Activated gamma-delta T cell (primary cell): ENCODE results near the gene HNRNPD.
A peak's percentile ranks its signal among the peaks of the same experiment; 100 is the strongest.
"Not testable (repeated sequence)": the region's sequence is repeated elsewhere in the genome, so short reads cannot be mapped to it uniquely, and the experiment has no call there.

Experiments used
- DNase-seq: peaks from one replicate; lab custom pipeline; 2025; lab: John Stamatoyannopoulos, UW

HNRNPD gene

DNA sequence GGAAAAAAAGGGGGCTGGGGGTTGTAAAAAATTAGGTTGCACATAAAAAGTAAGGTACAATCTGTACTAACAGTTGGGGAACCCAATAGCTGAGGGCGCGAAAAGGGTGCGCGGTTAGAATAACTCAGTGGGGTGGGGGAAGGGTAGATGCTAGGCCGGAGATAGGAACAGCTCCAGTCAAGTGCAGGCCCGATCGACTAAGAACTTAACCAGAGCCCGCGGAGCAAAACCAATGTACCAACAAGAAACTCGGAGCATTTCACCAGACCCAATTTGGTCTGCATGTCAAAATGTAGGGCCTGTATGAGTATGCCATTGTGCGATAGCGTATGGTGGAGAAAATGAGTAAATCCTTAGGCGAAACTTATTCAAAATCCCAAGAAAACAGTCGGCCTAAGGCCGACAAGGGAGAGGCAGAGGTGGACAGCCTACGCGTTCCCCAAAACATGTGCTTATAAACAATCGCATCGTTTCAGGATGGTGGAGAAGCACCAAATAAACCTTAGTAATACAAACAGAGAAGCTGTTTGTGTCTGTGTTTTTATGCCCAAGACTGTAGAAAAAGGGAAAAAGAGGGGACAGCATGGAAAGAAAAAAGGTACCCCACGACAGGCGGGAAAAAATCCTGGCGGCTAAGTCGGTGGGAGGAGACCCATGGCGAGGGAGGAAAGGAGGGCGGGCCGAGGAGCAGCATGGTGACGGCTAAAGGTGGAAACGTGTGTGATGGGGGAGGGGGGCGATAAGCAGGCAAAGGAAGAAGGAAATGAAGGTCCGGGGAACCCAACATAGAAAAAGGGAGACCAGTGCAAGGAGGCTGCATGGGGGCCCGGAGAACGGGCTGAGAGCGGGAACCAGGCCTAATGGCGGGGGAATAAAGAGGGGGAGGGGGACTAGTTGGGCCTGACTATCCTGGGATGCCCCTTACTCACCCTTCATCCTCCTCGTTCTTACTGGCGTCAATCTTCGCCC is 990 bp downstream of the HNRNPD start:
- peak; percentile 16 for DNase-seq

DNA sequence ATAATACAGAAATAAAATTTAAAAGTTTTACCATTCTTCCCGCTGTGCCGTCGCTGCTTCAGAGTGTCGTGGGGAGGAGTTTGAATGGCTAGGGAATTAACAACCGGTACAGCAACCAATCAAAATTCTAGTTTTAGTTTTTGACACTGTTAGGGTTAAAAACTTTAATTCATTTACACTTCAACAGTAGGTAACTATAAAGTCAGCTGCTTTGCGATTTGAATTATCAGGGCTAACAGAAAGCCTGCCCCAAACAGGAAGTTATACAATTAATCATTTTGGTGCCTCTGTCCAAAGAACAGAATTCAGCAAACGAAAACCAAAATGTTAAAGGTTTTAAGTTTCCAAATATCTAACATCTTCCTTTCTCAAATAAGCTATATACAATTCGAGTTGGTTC is 2.3 kb downstream of the HNRNPD start:
- DNase-seq, result no peak

DNA sequence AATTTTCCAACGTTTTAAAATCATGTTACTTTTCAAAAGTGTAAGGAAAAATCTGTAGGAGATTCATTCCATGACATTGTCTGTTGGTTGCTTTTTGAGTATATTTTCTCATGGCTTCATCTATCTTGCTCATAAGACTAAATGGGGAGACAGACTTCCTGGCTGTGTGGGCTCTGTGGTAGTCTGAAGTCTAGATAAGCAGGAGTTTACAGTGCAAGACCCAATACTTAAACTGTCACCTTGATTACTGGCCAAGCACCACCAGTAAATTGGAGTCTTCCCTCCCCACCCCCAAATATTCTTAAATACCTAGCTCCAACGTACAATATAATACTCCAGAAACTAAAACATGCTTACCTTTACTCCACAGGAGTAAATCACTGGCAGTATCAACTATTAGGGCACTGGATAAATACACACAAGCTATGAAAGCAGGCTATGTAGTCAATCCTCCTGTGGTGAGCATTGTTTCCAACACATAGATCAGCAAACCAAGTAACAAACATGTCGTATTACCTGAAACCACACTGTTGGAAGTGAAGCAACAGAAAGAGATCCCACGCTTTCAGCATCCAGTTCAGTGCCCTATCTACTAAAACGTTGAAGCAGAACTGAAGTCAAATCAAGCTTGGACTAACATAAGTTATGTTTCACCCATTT is 6.2 kb downstream of the HNRNPD start:
- no peak for DNase-seq

DNA sequence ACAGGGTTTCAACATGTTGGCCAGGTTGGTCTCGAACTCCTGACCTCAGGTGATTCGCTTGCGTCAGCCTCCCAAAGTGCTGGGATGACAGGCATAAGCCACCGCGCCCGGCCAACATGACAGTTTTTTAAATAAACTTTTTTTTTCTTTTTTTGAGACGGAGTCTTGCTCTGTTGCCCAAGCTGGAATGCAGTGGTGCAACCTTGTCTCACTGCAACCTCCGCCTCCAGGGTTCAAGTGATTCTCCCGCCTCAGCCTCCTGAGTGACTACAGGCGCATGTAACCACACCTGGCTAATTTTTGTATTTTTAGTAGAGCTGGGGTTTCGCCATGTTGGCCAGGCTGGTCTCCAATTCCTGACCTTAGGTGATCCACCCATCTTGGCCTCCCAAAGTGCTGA is 7.4 kb downstream of the HNRNPD start:
- DNase-seq, result not testable (repeated sequence)

DNA sequence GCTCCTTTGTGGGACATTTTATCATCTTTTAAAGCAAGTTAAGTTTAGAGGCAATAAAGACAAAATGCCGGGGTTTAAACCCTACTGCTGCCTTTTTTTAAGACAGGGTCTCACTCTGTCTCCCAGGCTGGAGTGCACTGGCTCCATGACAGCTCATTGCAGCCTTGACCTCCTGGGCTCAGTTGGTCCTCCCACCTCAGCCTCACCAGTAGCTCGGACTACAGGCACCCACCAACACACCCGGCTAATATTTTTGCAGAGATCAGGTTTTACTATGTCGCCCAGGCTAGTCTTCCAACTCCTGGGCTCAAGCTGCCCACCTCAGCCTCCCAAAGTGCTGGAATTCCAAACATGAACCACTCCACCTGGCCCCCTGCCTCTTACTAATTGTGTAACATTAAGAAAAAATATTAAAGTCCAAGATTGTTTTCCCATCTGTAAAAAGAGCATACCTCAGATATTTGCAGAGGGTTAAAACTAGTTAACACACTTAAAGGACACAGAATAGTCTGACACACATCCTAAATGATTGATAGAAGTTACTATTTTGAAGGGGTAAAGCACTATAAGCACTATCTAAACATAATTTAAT is 9.8 kb downstream of the HNRNPD start:
- DNase-seq, result no peak

DNA sequence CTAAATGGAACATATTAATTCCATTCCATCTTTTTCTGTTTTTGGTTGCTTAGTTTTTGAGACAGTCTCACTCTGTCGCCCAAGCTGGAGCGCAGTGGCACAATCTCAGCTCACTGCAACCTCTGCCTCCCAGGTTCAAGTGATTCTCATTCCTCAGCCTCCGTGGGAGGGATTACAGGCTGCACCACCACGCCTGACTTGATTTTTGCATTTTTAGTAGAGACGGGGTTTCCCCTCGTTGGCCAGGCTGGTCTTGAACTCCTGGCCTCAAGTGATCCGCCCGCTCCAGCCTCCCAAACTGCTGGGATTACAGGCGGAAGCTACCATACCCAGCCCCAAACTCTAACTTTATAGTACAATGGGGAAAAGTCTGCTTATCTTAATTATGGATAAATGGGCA is 11.2 kb downstream of the HNRNPD start:
- no peak for DNase-seq

DNA sequence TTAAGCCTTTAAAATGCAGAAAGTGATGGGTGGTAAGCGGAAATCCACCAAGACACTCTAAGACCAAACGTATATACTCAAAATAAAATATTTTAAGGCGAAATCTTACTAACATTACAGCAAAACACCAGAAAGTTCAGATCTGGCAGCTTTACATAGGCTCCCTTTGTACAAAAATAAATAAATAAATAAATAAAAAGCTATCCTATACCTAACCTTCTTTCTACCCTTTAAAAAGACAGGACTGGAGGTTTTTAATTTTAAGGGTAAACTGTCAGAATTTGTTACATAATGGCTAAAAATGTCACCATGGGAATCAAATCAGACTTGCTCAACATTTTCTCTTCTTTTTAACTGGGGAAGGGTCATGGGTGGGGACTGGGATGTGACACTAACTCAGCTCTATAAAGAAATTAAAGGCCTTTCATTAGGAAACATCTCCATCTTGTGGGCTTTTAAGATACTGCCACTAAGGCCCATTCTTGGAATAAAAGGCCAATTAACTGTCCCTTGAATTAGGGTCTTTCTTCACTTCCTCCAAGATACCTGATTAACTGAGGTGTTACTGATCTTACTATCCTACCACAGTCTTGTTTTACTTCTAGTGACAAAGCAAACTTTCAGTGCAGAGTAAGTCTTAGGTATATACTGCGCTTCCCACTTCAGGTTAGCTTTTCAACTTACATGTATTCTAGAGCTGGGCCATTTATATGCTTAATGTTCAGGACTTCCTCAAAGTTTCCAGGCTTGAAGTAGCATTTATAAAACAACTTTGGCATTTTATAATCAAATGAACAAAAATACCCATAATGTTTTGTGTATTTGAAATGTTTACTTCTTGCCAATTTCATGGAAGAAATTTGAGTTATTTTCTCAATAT is 13.3 kb downstream of the HNRNPD start:
- DNase-seq, result no peak

DNA sequence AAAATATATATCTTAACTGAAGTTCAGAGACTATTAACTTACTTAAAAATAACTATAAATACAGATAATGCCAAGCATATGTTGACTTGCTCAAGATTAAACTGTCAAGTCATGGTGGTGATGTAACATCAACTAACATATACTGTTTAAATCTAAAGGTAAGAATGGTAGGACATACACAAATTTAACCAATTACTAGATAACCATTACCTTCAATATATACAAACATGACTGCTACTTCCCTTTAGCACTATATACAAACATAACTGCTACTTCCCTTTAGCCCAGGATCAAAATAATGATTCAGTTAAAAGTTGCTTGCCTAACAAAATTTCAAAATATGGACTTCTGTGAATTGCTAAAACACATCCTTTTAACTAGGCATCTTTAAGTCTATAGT is 14.9 kb downstream of the HNRNPD start:
- DNase-seq, result no peak

DNA sequence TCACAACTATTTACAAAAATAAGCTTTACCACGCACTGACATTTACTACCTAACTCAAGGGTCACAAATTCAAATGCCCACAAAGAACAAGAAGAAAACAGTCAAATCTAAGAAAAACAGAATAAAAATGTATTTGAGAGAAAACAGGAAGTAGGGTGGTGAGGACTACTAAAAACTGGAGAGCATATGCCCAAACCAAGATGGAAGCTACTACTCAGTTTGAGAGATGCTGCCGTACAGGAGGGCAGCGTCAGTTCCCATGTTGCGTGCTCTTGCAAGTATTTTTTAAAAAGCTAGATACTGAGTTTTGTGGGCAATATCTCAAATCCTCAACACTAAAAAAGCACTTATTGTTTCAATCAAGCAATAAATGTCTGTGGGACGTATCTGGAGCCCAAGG is 16.2 kb downstream of the HNRNPD start:
- DNase-seq, result no peak

DNA sequence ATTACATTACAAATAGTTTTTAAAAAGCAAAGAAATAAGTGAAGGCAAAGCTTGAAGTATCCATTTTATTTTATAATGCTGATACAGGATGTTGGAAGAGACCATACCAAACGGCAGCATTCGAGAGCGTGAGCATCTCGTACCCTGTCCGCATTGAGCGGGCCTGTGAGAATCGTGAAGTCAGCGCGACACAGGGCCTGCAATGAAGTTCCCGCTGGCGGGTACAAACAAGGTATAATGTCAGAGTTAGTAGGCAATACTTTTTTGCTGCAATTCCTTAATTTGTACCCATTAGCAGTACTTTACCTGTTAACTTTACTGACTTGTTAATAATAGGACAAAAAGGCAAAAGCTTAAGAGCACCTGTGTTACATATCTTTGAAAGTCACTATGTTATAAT is 19.0 kb downstream of the HNRNPD start:
- no peak for DNase-seq

DNA sequence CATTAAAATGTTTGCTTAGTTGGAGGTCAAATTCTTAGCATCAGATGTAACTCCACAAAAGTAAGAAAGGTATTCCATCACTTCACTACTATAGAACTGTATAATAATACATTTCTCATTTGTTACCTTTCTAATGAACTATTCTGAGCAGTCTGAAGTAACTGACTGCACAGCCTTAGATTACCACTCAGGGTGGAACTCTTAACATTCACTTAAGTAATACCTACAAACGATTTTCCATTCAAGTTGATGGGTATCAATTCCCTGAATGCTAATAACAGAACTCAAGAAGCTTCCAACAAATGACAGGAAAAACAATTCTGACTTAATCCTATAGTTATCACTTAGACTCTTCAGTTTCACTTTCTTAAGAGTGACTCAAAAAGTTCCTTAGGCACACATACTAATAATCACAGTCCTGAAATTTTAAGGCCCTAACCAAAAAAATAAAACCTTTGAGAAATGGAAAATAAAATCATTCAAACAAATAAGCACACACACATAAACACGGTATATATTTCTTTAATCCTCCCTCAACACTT is 20.9 kb downstream of the HNRNPD start:
- no peak for DNase-seq

DNA sequence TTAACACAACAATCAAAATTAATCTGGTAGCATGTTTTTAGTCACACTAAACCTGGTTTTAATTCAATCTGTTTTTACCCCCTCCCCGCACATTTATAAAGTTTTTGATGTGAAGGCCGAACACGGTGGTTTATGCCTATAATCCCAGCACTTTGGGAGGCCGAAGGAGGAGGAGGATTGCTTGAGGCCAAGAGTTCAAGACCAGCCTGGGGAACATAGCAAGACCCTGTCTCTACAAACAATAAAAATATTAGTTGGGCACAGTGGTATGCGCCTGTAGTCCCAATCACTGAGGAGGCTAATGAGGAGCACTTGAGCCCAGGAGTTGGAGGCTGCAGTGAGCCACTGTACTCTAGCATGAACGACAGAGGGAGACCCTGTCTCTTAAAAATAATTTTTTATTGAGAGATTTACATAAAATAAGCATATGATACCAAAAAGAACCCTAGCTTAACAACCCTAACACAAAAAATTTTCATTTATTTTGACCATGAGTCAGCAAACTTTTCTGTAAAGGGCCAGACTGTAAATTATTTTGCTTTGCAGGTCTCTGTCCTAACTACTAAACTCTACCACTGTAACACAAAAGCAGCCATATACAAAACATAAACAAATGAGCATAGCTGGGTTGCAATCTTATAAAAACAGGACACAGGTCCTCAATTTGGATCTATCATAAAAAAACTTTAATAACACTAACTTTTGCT is 21.5 kb downstream of the HNRNPD start:
- DNase-seq, result no peak

DNA sequence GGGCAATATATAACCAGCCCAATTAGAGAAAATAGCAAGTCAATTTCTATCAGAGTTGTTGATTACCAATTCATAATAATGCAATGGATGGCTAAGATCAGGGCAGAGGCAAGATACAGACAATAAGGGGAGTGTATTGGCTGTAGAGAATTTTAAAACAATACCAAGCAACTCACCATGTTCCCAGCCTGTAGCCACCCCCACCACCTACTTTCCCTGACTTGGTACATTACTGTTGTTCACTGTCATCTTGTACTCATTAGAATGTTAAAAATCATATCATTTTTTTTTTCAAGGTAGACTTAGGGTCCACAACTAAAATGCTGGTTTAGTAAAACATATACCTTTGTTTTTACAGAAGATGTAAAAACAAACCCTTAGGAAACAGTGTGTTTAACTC is 27.7 kb downstream of the HNRNPD start:
- no peak for DNase-seq

DNA sequence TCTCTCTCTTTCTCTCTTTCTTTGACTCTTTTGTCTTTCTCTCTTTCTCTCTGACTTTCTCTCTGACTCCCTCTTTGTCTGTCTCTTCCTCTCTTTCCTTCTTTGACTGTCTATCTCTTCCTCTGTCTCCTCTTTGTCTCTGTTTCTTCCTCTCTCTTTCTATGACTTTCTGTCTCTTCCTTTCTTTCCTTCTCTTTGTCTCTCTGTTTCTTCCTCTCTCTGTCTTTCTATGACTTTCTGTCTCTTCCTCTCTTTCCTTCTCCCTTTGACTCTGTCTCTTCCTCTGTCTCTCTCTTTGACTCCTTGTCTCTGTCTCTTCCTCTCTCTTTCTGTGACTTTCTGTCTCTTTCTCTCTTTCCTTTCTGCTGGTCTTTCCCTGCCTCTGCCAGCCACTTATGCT is 38.7 kb downstream of the HNRNPD start:
- no peak for DNase-seq

DNA sequence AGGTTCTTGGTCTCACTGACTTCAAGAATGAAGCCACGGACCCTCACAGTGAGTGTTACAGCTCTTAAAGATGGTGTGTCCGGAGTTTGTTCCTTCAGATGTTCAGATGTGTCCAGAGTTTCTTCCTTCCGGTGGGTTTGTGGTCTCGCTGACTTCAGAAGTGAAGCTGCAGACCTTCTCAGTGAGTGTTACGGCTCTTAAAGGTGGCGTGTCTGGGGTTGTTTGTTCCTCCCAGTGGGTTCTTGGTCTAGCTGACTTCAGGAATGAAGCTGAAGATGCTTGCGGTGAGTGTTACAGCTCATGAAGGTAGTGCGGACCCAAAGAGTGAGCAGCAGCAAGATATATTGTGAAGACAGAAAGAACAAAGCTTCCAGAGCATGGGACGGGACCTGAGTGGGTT is 40.1 kb downstream of the HNRNPD start:
- not testable (repeated sequence) for DNase-seq

DNA sequence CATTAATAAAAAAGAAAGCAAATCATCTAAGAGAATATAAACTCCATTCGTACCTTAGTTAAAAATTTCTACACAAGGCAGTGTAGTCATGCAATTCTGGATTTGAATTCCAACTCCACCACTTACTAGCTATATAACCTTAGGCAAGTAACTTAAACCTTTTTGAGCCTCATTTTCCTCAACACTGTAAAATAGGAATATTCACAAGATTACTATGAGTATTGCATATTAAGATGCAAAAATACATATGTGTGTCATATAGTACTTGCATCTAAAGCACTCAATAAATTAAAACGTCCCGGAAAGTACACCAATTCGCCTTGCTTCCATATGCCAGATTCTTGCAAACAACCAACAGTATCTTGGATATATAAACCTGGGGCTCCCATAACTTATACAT is 42.0 kb downstream of the HNRNPD start:
- no peak for DNase-seq

DNA sequence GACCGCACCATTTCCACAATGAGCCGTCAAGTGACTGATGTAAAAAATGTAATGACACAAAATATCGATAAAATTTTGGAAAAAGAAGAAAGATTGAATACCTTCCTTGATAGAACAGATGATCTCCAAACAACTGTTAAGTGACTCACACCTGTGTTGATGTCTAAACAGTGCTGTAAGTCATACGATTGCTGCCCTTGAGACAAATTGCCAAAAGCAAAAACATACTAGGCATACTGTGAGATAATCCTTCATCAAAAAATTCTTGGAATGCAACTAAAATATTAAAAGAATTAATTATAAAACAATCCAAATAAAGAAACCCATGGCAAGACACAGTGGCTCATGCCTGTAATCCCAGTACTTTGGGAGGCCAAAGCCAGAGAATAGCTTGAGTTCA is 53.4 kb downstream of the HNRNPD start:
- no peak for DNase-seq

DNA sequence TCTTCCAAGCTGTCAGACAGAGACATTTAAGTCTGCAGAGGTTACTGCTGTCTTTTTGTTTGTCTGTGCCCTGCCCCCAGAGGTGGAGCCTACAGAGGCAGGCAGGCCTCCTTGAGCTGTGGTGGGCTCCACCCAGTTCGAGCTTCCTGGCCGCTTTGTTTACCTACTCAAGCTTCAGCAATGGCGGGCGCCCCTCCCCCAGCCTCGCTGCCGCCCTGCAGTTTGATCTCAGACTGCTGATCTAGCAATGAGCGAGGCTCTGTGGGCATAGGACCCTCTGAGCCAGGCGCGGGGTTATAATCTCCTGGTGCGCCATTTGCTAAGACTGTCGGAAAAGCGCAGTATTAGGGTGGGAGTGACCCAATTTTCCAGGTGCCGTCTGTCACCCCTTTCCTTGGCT is 70.7 kb downstream of the HNRNPD start:
- not testable (repeated sequence) for DNase-seq
